HEK293 (cell line): ENCODE measurements around the gene KRT80.

Experiments used
- CTCF ChIA-PET: fragments of 350-600 bp; formaldehyde crosslinking; extraction: SDS; loops from one replicate; lab custom pipeline; 2021; ENCODE audit warnings: antibody characterized with exemption; lab: Yijun Ruan, JAX
- POLR2A ChIA-PET: fragments of 300-600 bp; formaldehyde crosslinking; extraction: SDS; loops from one replicate; lab custom pipeline; 2020; ENCODE audit warnings: antibody characterized with exemption, inconsistent platforms; lab: Yijun Ruan, JAX
- H3K27ac ChIP-seq: fragments of 200-500 bp; sonication (Bioruptor generic); 2 replicates; pipeline ENCODE4 v1.5.1; 2014; ENCODE audit warnings: low read depth, low read length, control low read depth, inconsistent platforms; ENCODE audit errors: extremely low read depth
- H3K36me3 ChIP-seq, 2 experiments: fragments of 200-500 bp in 1 of 2; sonication (Bioruptor generic) in 1 of 2; 1 replicate in 1 of 2; 2 replicates in 1 of 2; pipeline ENCODE4 v1.5.1; 2014 to 2017; ENCODE audit warnings: inconsistent platforms in 2 of 2, low read length in 2 of 2; ENCODE audit not compliant: control insufficient read depth in 2 of 2, insufficient read depth in 1 of 2
- H3K4me1 ChIP-seq: fragments of 200-500 bp; sonication (Bioruptor generic); 2 replicates; pipeline ENCODE4 v1.5.1; 2014; ENCODE audit warnings: mild to moderate bottlenecking, low read length, inconsistent platforms; ENCODE audit not compliant: control insufficient read depth, insufficient read depth
- H3K4me3 ChIP-seq: 2 replicates; pipeline ENCODE4 v1.5.1; 2011; ENCODE audit warnings: low read depth, mild to moderate bottlenecking, control low read depth, low read length, moderate library complexity
- H3K9me3 ChIP-seq: fragments of 200-500 bp; sonication (Bioruptor generic); 2 replicates; pipeline ENCODE4 v1.5.1; 2014; ENCODE audit warnings: low read depth, low read length, inconsistent platforms; ENCODE audit not compliant: control insufficient read depth, insufficient read depth
- ATF2 ChIP-seq: fragments of 450-650 bp; formaldehyde crosslinking; IDR thresholded peaks from 2 replicates; pipeline ENCODE4 v1.5.1; 2016; ENCODE audit warnings: missing biosample characterization, missing genetic modification characterization, low read depth
- CTCF ChIP-seq: fragments of 450-650 bp; formaldehyde crosslinking; IDR thresholded peaks from 2 replicates; pipeline ENCODE4 v1.5.1; 2016; ENCODE audit warnings: missing biosample characterization, missing genetic modification characterization
- GFI1B ChIP-seq: fragments of 450-650 bp; formaldehyde crosslinking; IDR thresholded peaks from 2 replicates; pipeline ENCODE4 v1.5.1; 2016; ENCODE audit warnings: missing biosample characterization, missing genetic modification characterization
- HOXD13 ChIP-seq: sonication (generic); formaldehyde crosslinking; IDR thresholded peaks from 2 replicates; pipeline ENCODE4 v1.8.0; 2022; ENCODE audit warnings: missing genetic modification reagents, borderline replicate concordance
- IKZF3 ChIP-seq: fragments of 450-650 bp; IDR thresholded peaks from 2 replicates; pipeline ENCODE4 v1.5.0; 2018; ENCODE audit warnings: missing biosample characterization, mild to moderate bottlenecking, missing genetic modification characterization, moderate library complexity
- KLF7 ChIP-seq: fragments of 450-650 bp; formaldehyde crosslinking; IDR thresholded peaks from 2 replicates; pipeline ENCODE4 v1.5.1; 2016; ENCODE audit warnings: missing biosample characterization, missing genetic modification characterization, borderline replicate concordance
- ZBTB1 ChIP-seq: fragments of 450-650 bp; formaldehyde crosslinking; IDR thresholded peaks from 2 replicates; pipeline ENCODE4 v1.5.1; 2016; ENCODE audit warnings: missing biosample characterization, missing genetic modification characterization
- ZBTB26 ChIP-seq: fragments of 450-650 bp; formaldehyde crosslinking; optimal IDR thresholded peaks from 2 replicates; pipeline ENCODE3; 2016; ENCODE audit warnings: missing biosample characterization, mild to moderate bottlenecking, missing genetic modification characterization
- ZBTB48 ChIP-seq: fragments of 450-650 bp; formaldehyde crosslinking; IDR thresholded peaks from 2 replicates; pipeline ENCODE4 v1.5.1; 2016; ENCODE audit warnings: missing biosample characterization, missing genetic modification characterization
- ZFP3 ChIP-seq: fragments of 450-650 bp; formaldehyde crosslinking; IDR thresholded peaks from 2 replicates; pipeline ENCODE4 v1.5.1; 2016; ENCODE audit warnings: low read depth, missing biosample characterization, missing genetic modification characterization
- ZNF10 ChIP-seq: fragments of 450-650 bp; formaldehyde crosslinking; IDR thresholded peaks from 2 replicates; pipeline ENCODE4 v1.5.1; 2017; ENCODE audit warnings: missing biosample characterization, missing genetic modification characterization
- ZNF155 ChIP-seq: fragments of 450-650 bp; formaldehyde crosslinking; IDR thresholded peaks from 2 replicates; pipeline ENCODE4 v1.5.1; 2016; ENCODE audit warnings: missing biosample characterization, missing genetic modification characterization
- ZNF174 ChIP-seq: fragments of 450-650 bp; formaldehyde crosslinking; IDR thresholded peaks from 2 replicates; pipeline ENCODE4 v1.5.0; 2017; ENCODE audit warnings: missing biosample characterization, mild to moderate bottlenecking, missing genetic modification characterization
- ZNF2 ChIP-seq: fragments of 450-650 bp; formaldehyde crosslinking; IDR thresholded peaks from 2 replicates; pipeline ENCODE4 v1.5.1; 2016; ENCODE audit warnings: missing biosample characterization, missing genetic modification characterization
- ZNF23 ChIP-seq: fragments of 450-650 bp; formaldehyde crosslinking; IDR thresholded peaks from 2 replicates; pipeline ENCODE4 v1.5.1; 2016; ENCODE audit warnings: missing biosample characterization, missing genetic modification characterization, borderline replicate concordance
- ZNF239 ChIP-seq: fragments of 450-650 bp; formaldehyde crosslinking; IDR thresholded peaks from 2 replicates; pipeline ENCODE4 v1.5.1; 2016; ENCODE audit warnings: missing biosample characterization, missing genetic modification characterization
- ZNF292 ChIP-seq: fragments of 450-650 bp; formaldehyde crosslinking; IDR thresholded peaks from 2 replicates; pipeline ENCODE4 v1.5.1; 2016; ENCODE audit warnings: low read depth, missing biosample characterization, missing genetic modification characterization, borderline replicate concordance
- ZNF354C ChIP-seq: fragments of 450-650 bp; formaldehyde crosslinking; IDR thresholded peaks from 2 replicates; pipeline ENCODE4 v1.5.1; 2016; ENCODE audit warnings: missing biosample characterization, missing genetic modification characterization, low read depth, borderline replicate concordance
- ZNF558 ChIP-seq: fragments of 450-650 bp; formaldehyde crosslinking; IDR thresholded peaks from 2 replicates; pipeline ENCODE4 v1.5.1; 2016; ENCODE audit warnings: missing biosample characterization, missing genetic modification characterization
- ZNF791 ChIP-seq: fragments of 450-650 bp; formaldehyde crosslinking; IDR thresholded peaks from 2 replicates; pipeline ENCODE4 v1.5.1; 2016; ENCODE audit warnings: missing biosample characterization, missing genetic modification characterization
- TF ChIP-seq, protein P1 (sequence below): fragments of 450-650 bp; formaldehyde crosslinking; IDR thresholded peaks from 2 replicates; pipeline ENCODE4 v1.5.1; 2016; ENCODE audit warnings: missing biosample characterization, missing genetic modification characterization, borderline replicate concordance

Gene KRT80

GRCh38 chr12:52234223-52234810, 42.5 kb upstream of the KRT80 start:
- Histone ChIP-seq H3K4me3 (no peak overlapping the region), H3K9me3 (no peaks in the 10 kb centered on the region), H3K4me1 (no peaks in the 10 kb centered on the region), H3K27ac (no peak overlapping the region), H3K36me3 (no peaks in the 10 kb centered on the region)
- TF ChIP-seq ZNF155 (tag by site-specific recombination) (no peak), ZNF23 (no peak), ZNF174 (tag by site-specific recombination) (no peak), ZBTB1 (tag by site-specific recombination) (no peak), KLF7 (tag by site-specific recombination) (no peak), ATF2 (tag by site-specific recombination) (no peak), ZNF791 (tag by site-specific recombination) (no peak), HOXD13 (CRISPR knock-in tag) (no peak), CTCF (tag by site-specific recombination) (no peak), IKZF3 (tag by site-specific recombination) (no peak), ZNF2 (tag by site-specific recombination) (no peak), ZFP3 (tag by site-specific recombination) (no peak)
- TF ChIP-seq, protein P1, sequence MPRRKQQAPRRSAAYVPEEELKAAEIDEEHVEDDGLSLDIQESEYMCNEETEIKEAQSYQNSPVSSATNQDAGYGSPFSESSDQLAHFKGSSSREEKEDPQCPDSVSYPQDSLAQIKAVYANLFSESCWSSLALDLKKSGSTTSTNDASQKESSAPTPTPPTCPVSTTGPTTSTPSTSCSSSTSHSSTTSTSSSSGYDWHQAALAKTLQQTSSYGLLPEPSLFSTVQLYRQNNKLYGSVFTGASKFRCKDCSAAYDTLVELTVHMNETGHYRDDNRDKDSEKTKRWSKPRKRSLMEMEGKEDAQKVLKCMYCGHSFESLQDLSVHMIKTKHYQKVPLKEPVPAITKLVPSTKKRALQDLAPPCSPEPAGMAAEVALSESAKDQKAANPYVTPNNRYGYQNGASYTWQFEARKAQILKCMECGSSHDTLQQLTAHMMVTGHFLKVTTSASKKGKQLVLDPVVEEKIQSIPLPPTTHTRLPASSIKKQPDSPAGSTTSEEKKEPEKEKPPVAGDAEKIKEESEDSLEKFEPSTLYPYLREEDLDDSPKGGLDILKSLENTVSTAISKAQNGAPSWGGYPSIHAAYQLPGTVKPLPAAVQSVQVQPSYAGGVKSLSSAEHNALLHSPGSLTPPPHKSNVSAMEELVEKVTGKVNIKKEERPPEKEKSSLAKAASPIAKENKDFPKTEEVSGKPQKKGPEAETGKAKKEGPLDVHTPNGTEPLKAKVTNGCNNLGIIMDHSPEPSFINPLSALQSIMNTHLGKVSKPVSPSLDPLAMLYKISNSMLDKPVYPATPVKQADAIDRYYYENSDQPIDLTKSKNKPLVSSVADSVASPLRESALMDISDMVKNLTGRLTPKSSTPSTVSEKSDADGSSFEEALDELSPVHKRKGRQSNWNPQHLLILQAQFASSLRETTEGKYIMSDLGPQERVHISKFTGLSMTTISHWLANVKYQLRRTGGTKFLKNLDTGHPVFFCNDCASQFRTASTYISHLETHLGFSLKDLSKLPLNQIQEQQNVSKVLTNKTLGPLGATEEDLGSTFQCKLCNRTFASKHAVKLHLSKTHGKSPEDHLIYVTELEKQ (tag by site-specific recombination), result no peak
- CTCF ChIA-PET, result interaction anchor here (1.3 to 6.5 kb wide), 2 partner anchors 13 to 45 kb away, joined by 4 to 29 read pairs; no protein-coding TSS in a partner anchor
- POLR2A ChIA-PET, result no interaction called here

GRCh38 chr12:52233462-52234207, 41.8 kb upstream of the KRT80 start:
- Histone ChIP-seq H3K4me1 (no peaks in the 10 kb centered on the region), H3K9me3 (no peaks in the 10 kb centered on the region)
- CTCF ChIA-PET, result interaction anchor here (0.6 to 6.5 kb wide), 3 partner anchors 12 to 862 kb away, joined by 3 to 29 read pairs (median 4); no protein-coding TSS in a partner anchor
- TF ChIP-seq GFI1B (tag by site-specific recombination), result no peak
- no peak for TF ChIP-seq ZBTB48 (tag by site-specific recombination)
- TF ChIP-seq ZNF354C (tag by site-specific recombination), result no peak
- TF ChIP-seq ZBTB26 (tag by site-specific recombination), result no peak
- no peak for TF ChIP-seq ZNF10
- TF ChIP-seq ZNF558 (tag by site-specific recombination), result no peak
- no peak for TF ChIP-seq ZNF239 (tag by site-specific recombination)
- TF ChIP-seq ZNF292 (tag by site-specific recombination), result no peak
- TF ChIP-seq, all 188 proteins: peak for 0
- Histone ChIP-seq H3K4me3 (no peak overlapping the region), H3K27ac (no peak overlapping the region), H3K36me3 (no peaks in the 10 kb centered on the region)
- POLR2A ChIA-PET, result no interaction called here
